ENCODE measurements around the gene MEGF8.

Gene MEGF8

DNA sequence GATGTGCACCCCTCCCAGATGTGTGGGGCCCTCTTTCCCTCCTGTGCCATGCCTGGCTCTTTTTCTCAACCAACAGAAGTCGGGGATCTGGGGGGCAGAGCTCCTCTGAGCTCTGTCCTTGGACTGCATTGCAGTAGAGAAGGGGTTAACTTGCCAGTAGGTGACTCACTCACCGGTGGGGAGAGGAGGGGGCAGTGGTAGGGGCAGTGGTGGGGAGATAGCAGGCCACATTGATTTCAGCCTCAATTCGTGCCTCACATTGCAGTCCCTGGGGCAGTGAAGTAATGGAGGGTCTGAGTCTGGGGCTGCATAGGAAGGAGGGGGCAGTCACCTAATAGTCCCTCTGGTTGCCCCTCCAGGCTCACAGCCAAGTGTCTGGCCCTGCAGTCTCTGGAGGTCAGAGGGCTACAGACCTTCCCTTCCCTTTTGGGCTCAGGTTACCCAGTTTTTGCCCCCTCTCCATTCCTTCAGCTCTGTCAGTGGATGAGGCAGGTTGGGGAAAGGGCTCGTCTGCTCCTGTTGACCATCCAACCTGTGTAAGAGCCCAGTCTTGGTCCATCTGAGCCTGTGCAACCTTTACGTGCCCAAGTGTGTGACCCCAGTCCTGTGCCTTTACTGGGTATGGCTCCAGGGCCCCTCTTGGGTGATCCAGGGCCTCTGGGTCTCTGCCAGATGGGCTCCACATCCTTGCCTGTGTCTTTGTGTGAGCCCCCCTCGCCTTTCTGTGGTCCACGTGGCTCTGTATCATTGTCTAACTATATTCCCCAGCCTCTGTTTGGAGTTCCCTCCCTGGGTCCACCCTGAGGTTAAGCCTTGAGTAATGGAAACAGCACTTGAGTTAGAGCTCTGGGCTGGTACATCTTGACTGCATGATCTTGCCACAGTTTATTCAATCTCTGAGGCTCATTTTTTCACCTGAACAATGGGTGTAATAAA lies 43.3 kb upstream of the MEGF8 start:
- H3K9me3 ChIP-seq (ENCODE audit: insufficient read depth, low read depth, low read length): no peaks in the 10 kb centered on the region
- H3K4me1 ChIP-seq (ENCODE audit: insufficient read depth, low read length): peaks cover 24% of the 10 kb centered on the region
- H3K9ac ChIP-seq (ENCODE audit: low read depth, low read length): peak overlapping the region; percentile 74; the same call in 1 of the 2 replicates
- H3K4me3 ChIP-seq (ENCODE audit: low read length): peak overlapping the region; percentile 59
- H3K27me3 ChIP-seq (ENCODE audit: insufficient read depth, low read length): no peaks in the 10 kb centered on the region
- H3K27ac ChIP-seq (ENCODE audit: low read length): no peak overlapping the region
- H3K36me3 ChIP-seq (ENCODE audit: insufficient read depth, low read depth, low read length): peaks cover under 1% of the 10 kb centered on the region; the same call in 1 of the 2 replicates

DNA sequence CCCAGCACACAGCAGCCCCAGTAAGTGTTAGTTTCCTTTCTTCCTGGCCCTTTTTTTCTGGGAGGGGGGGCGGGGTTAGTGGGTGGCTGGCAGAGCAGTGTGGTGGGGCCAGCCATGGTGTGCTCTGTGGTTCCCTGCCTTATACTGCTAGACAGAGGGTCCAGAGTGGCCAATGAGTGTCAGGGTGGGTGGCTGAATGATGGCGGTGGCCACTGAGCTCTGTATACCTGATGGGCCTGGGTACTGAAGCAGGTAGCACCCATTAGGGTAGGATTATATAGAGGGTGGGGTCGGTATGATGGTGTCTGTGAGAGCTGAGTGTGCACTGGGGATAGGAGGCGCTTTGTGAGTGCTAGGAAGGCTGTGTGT lies 42.6 kb upstream of the MEGF8 start:
- Histone ChIP-seq H3K27me3 (ENCODE audit: insufficient read depth, low read length) (no peaks in the 10 kb centered on the region), H3K36me3 (ENCODE audit: insufficient read depth, low read depth, low read length) (peaks cover 8% of the 10 kb centered on the region), H3K27ac (ENCODE audit: low read length) (no peak overlapping the region), H3K4me1 (ENCODE audit: insufficient read depth, low read length) (peaks cover 24% of the 10 kb centered on the region), H3K9ac (ENCODE audit: low read depth, low read length) (no peak overlapping the region; the same call in 1 of the 2 replicates), H3K9me3 (ENCODE audit: insufficient read depth, low read depth, low read length) (no peaks in the 10 kb centered on the region), H3K4me3 (ENCODE audit: low read length) (peak overlapping the region; percentile 70; the same call in 1 of the 2 replicates)

DNA sequence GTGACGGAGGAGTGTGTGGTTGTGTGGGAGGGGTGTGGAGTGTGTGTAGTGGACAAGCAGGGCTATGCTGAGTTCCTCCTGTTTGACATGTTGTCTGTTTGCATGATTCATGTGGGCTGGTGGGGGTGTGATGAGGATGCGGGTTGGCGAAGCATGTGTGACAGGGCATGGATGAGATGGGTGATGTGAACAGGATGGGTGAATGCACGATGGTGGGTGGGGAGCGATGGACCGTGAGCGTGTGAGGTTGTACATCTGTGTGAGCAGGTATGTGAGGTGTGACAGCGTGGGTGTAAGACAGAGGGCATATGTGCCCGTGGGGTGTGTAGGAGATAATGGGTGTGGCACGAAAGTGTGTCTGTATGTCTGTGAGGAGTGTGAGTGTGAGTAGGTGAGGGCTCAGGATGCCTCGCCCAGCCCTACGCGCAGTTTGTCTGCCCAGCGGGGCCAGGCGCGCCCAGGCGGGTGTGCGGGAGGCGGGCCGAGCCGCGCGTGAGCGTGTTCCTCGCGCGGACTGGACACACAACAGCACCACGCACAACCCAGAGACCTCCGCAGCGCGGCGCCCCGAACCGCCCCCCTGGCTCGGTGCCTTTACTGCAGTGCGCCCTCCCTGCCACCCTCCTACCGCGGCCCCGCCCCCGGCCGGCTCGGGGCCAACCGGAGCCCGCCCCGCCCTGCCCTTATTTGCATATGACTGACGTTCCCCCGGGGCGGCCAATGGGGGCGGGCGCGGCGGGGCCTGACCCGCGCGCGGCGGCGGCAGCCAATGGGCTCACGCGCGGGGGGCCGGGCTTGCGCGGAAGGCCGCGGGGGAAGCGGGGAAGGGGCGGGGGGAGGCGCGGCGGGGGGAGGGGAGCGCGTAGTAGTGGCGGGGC lies 42.0 kb upstream of the MEGF8 start:
- Histone ChIP-seq H3K4me3 (ENCODE audit: low read length) (peak overlapping the region; percentile 70), H3K9me3 (ENCODE audit: insufficient read depth, low read depth, low read length) (no peaks in the 10 kb centered on the region), H3K27ac (ENCODE audit: low read length) (peak overlapping the region; percentile 46), H3K36me3 (ENCODE audit: insufficient read depth, low read depth, low read length) (peaks cover 14% of the 10 kb centered on the region), H3K9ac (ENCODE audit: low read depth, low read length) (peak overlapping the region; percentile 65; the same call in 1 of the 2 replicates), H3K4me1 (ENCODE audit: insufficient read depth, low read length) (peaks cover 24% of the 10 kb centered on the region), H3K27me3 (ENCODE audit: insufficient read depth, low read length) (no peaks in the 10 kb centered on the region)

DNA sequence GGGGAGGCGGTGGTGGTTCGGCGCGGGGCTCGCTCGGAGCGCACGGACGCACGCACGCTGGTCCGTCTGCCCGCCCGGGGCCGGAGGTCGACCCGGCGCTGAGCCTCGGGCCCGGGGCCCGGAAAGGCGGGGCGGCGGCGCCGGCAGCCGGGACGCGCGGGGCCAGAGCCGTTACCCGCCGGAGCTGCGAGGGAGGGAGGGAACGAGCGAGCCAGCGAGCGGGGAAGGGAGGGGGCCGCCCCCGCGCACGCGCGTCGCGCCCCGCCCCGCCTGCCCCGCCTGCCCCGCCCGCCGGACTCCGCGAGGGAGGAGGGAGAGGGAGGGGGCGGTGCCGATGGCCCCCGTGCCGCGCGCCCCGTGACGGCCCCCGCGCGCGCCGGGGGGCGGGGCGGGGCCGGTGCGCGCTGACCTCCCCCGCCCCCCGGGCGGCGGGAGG lies 41.4 kb upstream of the MEGF8 start:
- Histone ChIP-seq H3K27me3 (ENCODE audit: insufficient read depth, low read length) (no peaks in the 10 kb centered on the region), H3K36me3 (ENCODE audit: insufficient read depth, low read depth, low read length) (peaks cover 21% of the 10 kb centered on the region), H3K4me1 (ENCODE audit: insufficient read depth, low read length) (peaks cover 24% of the 10 kb centered on the region), H3K27ac (ENCODE audit: low read length) (no peak overlapping the region), H3K4me3 (ENCODE audit: low read length) (no peak overlapping the region; the same call in 1 of the 2 replicates), H3K9me3 (ENCODE audit: insufficient read depth, low read depth, low read length) (no peaks in the 10 kb centered on the region), H3K9ac (ENCODE audit: low read depth, low read length) (no peak overlapping the region)

GRCh38 chr19:42284591-42285341 lies 40.7 kb upstream of the MEGF8 start:
- peaks cover 24% of the 10 kb centered on the region for H3K4me1 ChIP-seq (ENCODE audit: insufficient read depth, low read length)
- H3K27ac ChIP-seq (ENCODE audit: low read length): no peak overlapping the region
- H3K9ac ChIP-seq (ENCODE audit: low read depth, low read length): peak overlapping the region; percentile 73
- H3K9me3 ChIP-seq (ENCODE audit: insufficient read depth, low read depth, low read length): no peaks in the 10 kb centered on the region
- no peaks in the 10 kb centered on the region for H3K27me3 ChIP-seq (ENCODE audit: insufficient read depth, low read length)
- peaks cover 28% of the 10 kb centered on the region for H3K36me3 ChIP-seq (ENCODE audit: insufficient read depth, low read depth, low read length)
- peak overlapping the region; percentile 70 for H3K4me3 ChIP-seq (ENCODE audit: low read length)

GRCh38 chr19:42285541-42285941 lies 39.9 kb upstream of the MEGF8 start:
- H3K9ac ChIP-seq (ENCODE audit: low read depth, low read length): peak overlapping the region; percentile 73; the same call in 1 of the 2 replicates

DNA sequence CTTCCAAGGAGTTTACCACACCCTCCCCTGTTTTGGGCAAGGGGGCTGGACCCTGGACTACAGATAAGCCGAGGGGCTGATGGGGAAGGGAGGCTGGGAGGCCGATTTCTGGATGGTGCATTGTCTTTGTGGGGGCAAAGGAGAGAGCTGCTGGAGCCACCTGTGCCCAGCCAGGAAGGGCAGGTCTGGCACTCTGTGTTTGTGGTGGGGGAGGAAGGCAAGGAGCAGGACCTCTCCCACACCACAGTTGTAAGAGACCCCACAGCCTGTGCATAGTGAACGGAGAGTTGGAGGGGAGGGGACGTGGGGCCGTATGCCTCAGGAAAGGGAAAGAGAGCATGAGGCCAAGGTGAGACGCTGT lies 39.5 kb upstream of the MEGF8 start:
- Histone ChIP-seq H3K27ac (ENCODE audit: low read length) (no peak overlapping the region), H3K9me3 (ENCODE audit: insufficient read depth, low read depth, low read length) (no peaks in the 10 kb centered on the region), H3K36me3 (ENCODE audit: insufficient read depth, low read depth, low read length) (peaks cover 40% of the 10 kb centered on the region), H3K4me1 (ENCODE audit: insufficient read depth, low read length) (peaks cover 24% of the 10 kb centered on the region), H3K9ac (ENCODE audit: low read depth, low read length) (no peak overlapping the region; the same call in 1 of the 2 replicates), H3K27me3 (ENCODE audit: insufficient read depth, low read length) (no peaks in the 10 kb centered on the region), H3K4me3 (ENCODE audit: low read length) (peak overlapping the region; percentile 70; the same call in 1 of the 2 replicates)

More at GRCh38 chr19:42285541-42285941, 39.9 kb upstream of the MEGF8 start:
- H3K9me3 ChIP-seq (ENCODE audit: insufficient read depth, low read depth, low read length): no peaks in the 10 kb centered on the region
- H3K4me3 ChIP-seq (ENCODE audit: low read length): peak overlapping the region; percentile 70
- peaks cover 24% of the 10 kb centered on the region for H3K4me1 ChIP-seq (ENCODE audit: insufficient read depth, low read length)
- H3K27ac ChIP-seq (ENCODE audit: low read length): no peak overlapping the region
- no peaks in the 10 kb centered on the region for H3K27me3 ChIP-seq (ENCODE audit: insufficient read depth, low read length)
- peaks cover 35% of the 10 kb centered on the region for H3K36me3 ChIP-seq (ENCODE audit: insufficient read depth, low read depth, low read length)

GRCh38 chr19:42286349-42287016 lies 39.0 kb upstream of the MEGF8 start:
- Histone ChIP-seq H3K36me3 (ENCODE audit: insufficient read depth, low read depth, low read length) (peaks cover 41% of the 10 kb centered on the region), H3K27ac (ENCODE audit: low read length) (no peak overlapping the region), H3K4me3 (ENCODE audit: low read length) (no peak overlapping the region), H3K4me1 (ENCODE audit: insufficient read depth, low read length) (peaks cover 24% of the 10 kb centered on the region), H3K27me3 (ENCODE audit: insufficient read depth, low read length) (no peaks in the 10 kb centered on the region), H3K9me3 (ENCODE audit: insufficient read depth, low read depth, low read length) (no peaks in the 10 kb centered on the region), H3K9ac (ENCODE audit: low read depth, low read length) (no peak overlapping the region)

GRCh38 chr19:42287017-42287826 lies 38.2 kb upstream of the MEGF8 start:
- Histone ChIP-seq H3K4me1 (ENCODE audit: insufficient read depth, low read length) (peaks cover 18% of the 10 kb centered on the region), H3K4me3 (ENCODE audit: low read length) (no peak overlapping the region), H3K27ac (ENCODE audit: low read length) (no peak overlapping the region), H3K9ac (ENCODE audit: low read depth, low read length) (no peak overlapping the region), H3K9me3 (ENCODE audit: insufficient read depth, low read depth, low read length) (no peaks in the 10 kb centered on the region), H3K36me3 (ENCODE audit: insufficient read depth, low read depth, low read length) (peaks cover 49% of the 10 kb centered on the region), H3K27me3 (ENCODE audit: insufficient read depth, low read length) (no peaks in the 10 kb centered on the region)

GRCh38 chr19:42287827-42288107 lies 37.7 kb upstream of the MEGF8 start:
- Histone ChIP-seq H3K4me1 (ENCODE audit: insufficient read depth, low read length) (peaks cover 15% of the 10 kb centered on the region), H3K27me3 (ENCODE audit: insufficient read depth, low read length) (no peaks in the 10 kb centered on the region), H3K9me3 (ENCODE audit: insufficient read depth, low read depth, low read length) (no peaks in the 10 kb centered on the region), H3K27ac (ENCODE audit: low read length) (no peak overlapping the region), H3K9ac (ENCODE audit: low read depth, low read length) (no peak overlapping the region), H3K36me3 (ENCODE audit: insufficient read depth, low read depth, low read length) (peaks cover 54% of the 10 kb centered on the region), H3K4me3 (ENCODE audit: low read length) (no peak overlapping the region)

All from iPS-20b (cell line).